ENCODE results near the gene BICD1.

DNA sequence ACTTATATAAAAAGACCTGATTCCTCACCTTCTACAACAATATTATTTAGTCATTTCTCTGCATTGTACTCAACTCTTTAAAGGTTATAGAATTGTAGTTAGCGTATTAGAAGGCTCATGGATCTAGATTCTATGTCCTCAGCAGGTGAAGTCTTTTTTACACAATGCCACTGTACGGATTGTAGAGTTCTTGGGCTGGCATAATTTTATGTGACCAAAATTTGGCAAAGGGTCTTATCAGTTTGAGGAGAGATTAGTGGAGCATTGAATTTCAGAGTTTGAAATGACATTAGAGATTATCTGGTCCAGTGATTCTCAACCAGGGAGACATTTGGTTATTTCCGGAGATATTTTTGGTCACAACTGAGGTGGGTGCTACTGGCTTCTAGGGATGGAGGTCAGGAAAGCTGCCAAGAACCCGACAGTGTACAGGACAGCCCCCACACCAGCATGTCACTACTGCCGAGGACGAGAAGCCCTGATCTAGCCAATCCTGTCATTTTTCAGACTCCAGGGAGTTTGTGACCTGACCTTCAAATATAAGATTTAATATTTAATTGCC lies 63.9 kb downstream of the BICD1 start:
- TF ChIP-seq, protein P1, sequence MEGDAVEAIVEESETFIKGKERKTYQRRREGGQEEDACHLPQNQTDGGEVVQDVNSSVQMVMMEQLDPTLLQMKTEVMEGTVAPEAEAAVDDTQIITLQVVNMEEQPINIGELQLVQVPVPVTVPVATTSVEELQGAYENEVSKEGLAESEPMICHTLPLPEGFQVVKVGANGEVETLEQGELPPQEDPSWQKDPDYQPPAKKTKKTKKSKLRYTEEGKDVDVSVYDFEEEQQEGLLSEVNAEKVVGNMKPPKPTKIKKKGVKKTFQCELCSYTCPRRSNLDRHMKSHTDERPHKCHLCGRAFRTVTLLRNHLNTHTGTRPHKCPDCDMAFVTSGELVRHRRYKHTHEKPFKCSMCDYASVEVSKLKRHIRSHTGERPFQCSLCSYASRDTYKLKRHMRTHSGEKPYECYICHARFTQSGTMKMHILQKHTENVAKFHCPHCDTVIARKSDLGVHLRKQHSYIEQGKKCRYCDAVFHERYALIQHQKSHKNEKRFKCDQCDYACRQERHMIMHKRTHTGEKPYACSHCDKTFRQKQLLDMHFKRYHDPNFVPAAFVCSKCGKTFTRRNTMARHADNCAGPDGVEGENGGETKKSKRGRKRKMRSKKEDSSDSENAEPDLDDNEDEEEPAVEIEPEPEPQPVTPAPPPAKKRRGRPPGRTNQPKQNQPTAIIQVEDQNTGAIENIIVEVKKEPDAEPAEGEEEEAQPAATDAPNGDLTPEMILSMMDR (IDR thresholded peaks at IDR 0.05; ENCODE audit: low read depth, low read length, missing input control), result no peak
- TF ChIP-seq GABPA (IDR thresholded peaks at IDR 0.05 in 1 of 2, conservative IDR thresholded peaks at IDR 0.05 in 1 of 2) (no peak), EGR1 (IDR thresholded peaks at IDR 0.05; ENCODE audit: low read depth in 2 of 2) (no peak), RXRA (IDR thresholded peaks at IDR 0.05) (no peak), TAF1 (conservative IDR thresholded peaks at IDR 0.05) (no peak)
- TF ChIP-seq, protein P2, sequence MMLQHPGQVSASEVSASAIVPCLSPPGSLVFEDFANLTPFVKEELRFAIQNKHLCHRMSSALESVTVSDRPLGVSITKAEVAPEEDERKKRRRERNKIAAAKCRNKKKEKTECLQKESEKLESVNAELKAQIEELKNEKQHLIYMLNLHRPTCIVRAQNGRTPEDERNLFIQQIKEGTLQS (IDR thresholded peaks at IDR 0.05), result no peak
